ENCODE data around the gene GTF2A1. TPM values are rescaled to one million over a fixed set of nuclear protein-coding genes. Genes with fewer than 3 reads are reported as not detected.

GTF2A1 gene
- total RNA-seq, 1 donor from 2014 or later: 21.7 TPM

DNA sequence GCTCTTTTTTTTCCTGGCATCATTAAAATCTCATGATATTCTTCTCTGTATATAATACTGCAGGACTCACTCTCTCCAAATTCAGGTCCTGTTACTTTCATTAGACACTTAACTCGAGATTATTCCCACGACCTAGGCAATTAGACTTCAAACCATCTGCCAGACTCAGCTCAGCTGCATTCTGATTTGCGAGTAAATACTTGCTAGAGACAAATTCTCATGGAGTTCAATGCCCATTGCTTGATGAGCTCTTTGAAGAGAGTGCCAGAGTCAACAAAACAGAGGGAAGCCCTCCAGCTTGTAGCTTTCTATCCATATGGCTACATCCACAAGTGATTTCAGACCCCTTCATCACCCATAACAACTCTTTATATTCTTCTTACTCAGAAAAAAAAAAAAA, 88.3 kb downstream of the GTF2A1 start:
- ATAC-seq: no peak

DNA sequence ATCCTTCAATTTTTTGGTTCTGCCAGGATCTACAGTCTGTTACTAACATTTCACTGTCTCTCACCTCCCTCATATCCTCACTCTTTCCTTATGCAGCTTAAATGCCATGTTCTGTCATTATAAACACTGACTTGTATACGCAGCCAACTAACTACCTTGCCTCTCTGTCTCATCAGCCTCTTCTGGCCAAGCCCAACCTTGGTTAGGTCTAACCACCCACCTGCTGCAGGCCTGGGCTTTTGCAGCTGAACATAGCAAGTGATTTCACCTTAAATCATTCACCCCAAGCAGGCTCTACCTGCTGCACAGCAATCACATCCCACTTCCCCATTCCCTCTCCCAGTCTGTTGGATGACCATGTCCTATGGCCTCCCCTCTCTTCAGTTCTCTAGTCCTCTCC, 91.5 kb downstream of the GTF2A1 start:
- ATAC-seq: no peak

DNA sequence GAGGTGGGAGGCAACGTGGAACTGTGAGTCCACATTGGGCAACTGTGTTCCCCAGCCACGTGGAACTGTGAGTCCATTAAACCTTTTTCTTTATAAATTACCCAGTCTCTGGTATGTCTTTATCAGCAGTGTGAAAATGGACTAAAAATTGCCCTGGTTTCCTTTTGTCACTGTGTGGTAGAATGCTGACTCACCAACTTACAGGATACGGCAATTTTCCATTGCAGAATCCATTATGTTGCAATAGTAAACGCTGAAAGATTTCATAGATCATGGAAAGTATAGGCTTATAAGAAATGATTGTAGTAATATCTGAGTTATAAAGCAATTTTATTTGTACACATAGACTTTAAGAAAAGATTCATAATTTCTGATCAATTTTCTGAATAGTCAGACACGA, 93.0 kb downstream of the GTF2A1 start:
- no peak for ATAC-seq

DNA sequence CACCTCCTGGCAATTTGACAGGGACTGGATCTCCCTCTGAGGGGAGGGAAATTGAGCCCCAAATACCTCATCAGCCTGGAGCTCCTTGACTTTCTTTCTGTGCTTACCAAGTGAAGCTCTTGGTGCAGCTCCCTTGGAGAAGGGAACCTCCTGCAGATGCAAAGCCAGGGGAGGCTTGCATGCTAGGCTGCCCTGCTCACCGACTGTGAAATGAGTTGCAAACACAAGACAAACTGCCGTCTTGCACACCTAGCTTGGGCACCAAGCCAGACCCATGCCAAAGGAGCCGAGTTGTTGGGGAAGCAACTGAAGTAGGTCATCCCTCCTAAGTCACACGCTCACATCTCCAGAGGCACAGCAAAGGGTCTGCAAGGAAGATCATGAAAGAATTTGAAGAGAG, 95.2 kb downstream of the GTF2A1 start:
- ATAC-seq: no peak

Other genes with a start within 250 kb of the GTF2A1 start
- gene STON2, start 179.4 kb upstream of the GTF2A1 start, total RNA-seq: 54.0 TPM